ENCODE results near the gene FBL.

Gene FBL

GRCh38 chr19:39827216-39827615 is 19.0 kb downstream of the FBL start:
- no peak for DNase-seq (ENCODE audit: insufficient read length, low spot score)
- no peak for TF ChIP-seq CTCF (IDR thresholded peaks at IDR 0.05; ENCODE audit: insufficient read depth, missing control alignments)
- FAIRE-seq: no peak

- FAIRE-seq (no peak), DNase-seq (ENCODE audit: insufficient read length, low spot score) (no peak)
- TF ChIP-seq CTCF (IDR thresholded peaks at IDR 0.05; ENCODE audit: insufficient read depth, missing control alignments): no peak
Observed at GRCh38 chr19:39826311-39826945, 19.8 kb downstream of the FBL start.

GRCh38 chr19:39825531-39826076 is 20.6 kb downstream of the FBL start:
- FAIRE-seq: no peak
- TF ChIP-seq CTCF (IDR thresholded peaks at IDR 0.05; ENCODE audit: insufficient read depth, missing control alignments): no peak
- no peak for DNase-seq (ENCODE audit: insufficient read length, low spot score)

- DNase-seq (ENCODE audit: insufficient read length, low spot score) (no peak), FAIRE-seq (no peak)
- TF ChIP-seq CTCF (IDR thresholded peaks at IDR 0.05; ENCODE audit: insufficient read depth, missing control alignments): no peak
Observed at GRCh38 chr19:39825093-39825463, 21.1 kb downstream of the FBL start.

GRCh38 chr19:39824143-39825092 is 21.8 kb downstream of the FBL start:
- FAIRE-seq: no peak

GRCh38 chr19:39823686-39824085 is 22.5 kb downstream of the FBL start:
- DNase-seq (ENCODE audit: insufficient read length, low spot score) (no peak), FAIRE-seq (no peak)
- no peak for TF ChIP-seq CTCF (IDR thresholded peaks at IDR 0.05; ENCODE audit: insufficient read depth, missing control alignments)

More at GRCh38 chr19:39824143-39825092, 21.8 kb downstream of the FBL start:
- DNase-seq (ENCODE audit: insufficient read length, low spot score): no peak
- no peak for TF ChIP-seq CTCF (IDR thresholded peaks at IDR 0.05; ENCODE audit: insufficient read depth, missing control alignments)

Measured in D721Med (cell line).